ENCODE results near the gene HBEGF.

HBEGF gene

GRCh38 chr5:140321796-140322195 lies 24.6 kb downstream of the HBEGF start:
- ATAC-seq = no peak
- TF ChIP-seq OSR1 (CRISPR knock-in tag; IDR thresholded peaks at IDR 0.05) (no peak), TCF4 (CRISPR knock-in tag; IDR thresholded peaks at IDR 0.05; ENCODE audit: borderline replicate concordance) (no peak), POU6F1 (CRISPR knock-in tag; IDR thresholded peaks at IDR 0.05; ENCODE audit: borderline replicate concordance, low read depth) (no peak), ISL1 (CRISPR knock-in tag; IDR thresholded peaks at IDR 0.05) (no peak), ESRRG (CRISPR knock-in tag; IDR thresholded peaks at IDR 0.05) (no peak), TOX (CRISPR knock-in tag; IDR thresholded peaks at IDR 0.05; ENCODE audit: borderline replicate concordance) (no peak), ZNF8 (CRISPR knock-in tag; IDR thresholded peaks at IDR 0.05) (no peak), TSHZ2 (CRISPR knock-in tag; IDR thresholded peaks at IDR 0.05) (no peak), SNAI2 (CRISPR knock-in tag; IDR thresholded peaks at IDR 0.05) (no peak), ZFP30 (CRISPR knock-in tag; IDR thresholded peaks at IDR 0.05) (no peak), PATZ1 (CRISPR knock-in tag; IDR thresholded peaks at IDR 0.05; ENCODE audit: borderline replicate concordance) (no peak), ZNF70 (CRISPR knock-in tag; IDR thresholded peaks at IDR 0.05) (no peak)

- TF ChIP-seq BACH2 (CRISPR knock-in tag; IDR thresholded peaks at IDR 0.05; ENCODE audit: borderline replicate concordance) = no peak
- TF ChIP-seq ZNF8 (CRISPR knock-in tag; IDR thresholded peaks at IDR 0.05) = no peak
- TF ChIP-seq PATZ1 (CRISPR knock-in tag; IDR thresholded peaks at IDR 0.05; ENCODE audit: borderline replicate concordance) = no peak
- no peak for TF ChIP-seq CREB5 (CRISPR knock-in tag; IDR thresholded peaks at IDR 0.05; ENCODE audit: low read depth)
- no peak for TF ChIP-seq ARNTL (CRISPR knock-in tag; IDR thresholded peaks at IDR 0.05; ENCODE audit: borderline replicate concordance, low read depth)
- no peak for TF ChIP-seq OSR1 (CRISPR knock-in tag; IDR thresholded peaks at IDR 0.05)
- TF ChIP-seq ZFP30 (CRISPR knock-in tag; IDR thresholded peaks at IDR 0.05) = no peak
- TF ChIP-seq ZC3H10 (CRISPR knock-in tag; IDR thresholded peaks at IDR 0.05) = no peak
- TF ChIP-seq ZNF70 (CRISPR knock-in tag; IDR thresholded peaks at IDR 0.05) = no peak
- TF ChIP-seq ISL1 (CRISPR knock-in tag; IDR thresholded peaks at IDR 0.05) = no peak
- no peak for TF ChIP-seq CSDC2 (CRISPR knock-in tag; IDR thresholded peaks at IDR 0.05)
- TF ChIP-seq TSHZ2 (CRISPR knock-in tag; IDR thresholded peaks at IDR 0.05) = no peak
- no peak for TF ChIP-seq ZNF565 (CRISPR knock-in tag; conservative IDR thresholded peaks at IDR 0.05; ENCODE audit: low read depth)
- no peak for ATAC-seq
Measured at GRCh38 chr5:140319833-140320232, 26.6 kb downstream of the HBEGF start.
